ENCODE results near the gene SETD3. TPM values are rescaled to one million over a fixed set of nuclear protein-coding genes. Genes with fewer than 3 reads are reported as not detected.

The SETD3 gene
- total and polyA plus RNA-seq, 2 of the 8 experiments (the other 6 are each of a cell fraction or from before 2014, with no cell fraction given): 24.0 to 64.0 TPM

GRCh38 chr14:99408286-99408970 is 72.2 kb downstream of the SETD3 start (continued):
- no peak for TF ChIP-seq CHD7 (IDR thresholded peaks at IDR 0.05; ENCODE audit: insufficient replicate concordance, low read length)
- TF ChIP-seq CHD2 (IDR thresholded peaks at IDR 0.05; ENCODE audit: low read length): no peak
- no peak for TF ChIP-seq EGR1 (IDR thresholded peaks at IDR 0.05; ENCODE audit: borderline replicate concordance, low read depth, low read length)
- TF ChIP-seq USF2 (IDR thresholded peaks at IDR 0.05; ENCODE audit: low read length): no peak
- no peak for TF ChIP-seq CHD1 (IDR thresholded peaks at IDR 0.05; ENCODE audit: low read depth, low read length)
- TF ChIP-seq ATF3 (IDR thresholded peaks at IDR 0.05; ENCODE audit: insufficient read depth, low read depth, low read length): no peak
- no peak for TF ChIP-seq CBX5 (IDR thresholded peaks at IDR 0.05; ENCODE audit: low read depth, low read length)
- no peak for TF ChIP-seq ASH2L (IDR thresholded peaks at IDR 0.05; ENCODE audit: low read length)

Measured in H1 (cell line).